Dendritic cell treated with granulocyte-macrophage colony-stimulating factor and Interleukin-4, amounts not matched to agents 40 ng/mL and 50 ng/mL, for 4 days (primary cell): ENCODE measurements around the gene VPS45.

Source experiments
- H3K27ac Mint-ChIP-seq: one replicate; pipeline ENCODE4 v1.8.0; 2022; ENCODE audit warnings: mild to moderate bottlenecking, mixed read lengths
- H3K27me3 Mint-ChIP-seq: one replicate; pipeline ENCODE4 v1.8.0; 2022; ENCODE audit warnings: mild to moderate bottlenecking, mixed read lengths
- H3K36me3 Mint-ChIP-seq: one replicate; pipeline ENCODE4 v1.8.0; 2022; ENCODE audit warnings: low read depth, mixed read lengths
- H3K4me1 Mint-ChIP-seq: one replicate; pipeline ENCODE4 v1.8.0; 2022; ENCODE audit warnings: low read depth, mixed read lengths
- H3K4me3 Mint-ChIP-seq: one replicate; pipeline ENCODE4 v1.8.0; 2022; ENCODE audit warnings: mild to moderate bottlenecking, moderate library complexity, mixed read lengths
- H3K9me3 Mint-ChIP-seq: one replicate; pipeline ENCODE4 v1.8.0; 2022; ENCODE audit warnings: mixed read lengths
- intact Hi-C: fragments of 100-400 bp; cut with micrococcal nuclease; formaldehyde crosslinking; loops from one replicate; pipeline ENCODE4 v1.15.0; 2022

The VPS45 gene

DNA sequence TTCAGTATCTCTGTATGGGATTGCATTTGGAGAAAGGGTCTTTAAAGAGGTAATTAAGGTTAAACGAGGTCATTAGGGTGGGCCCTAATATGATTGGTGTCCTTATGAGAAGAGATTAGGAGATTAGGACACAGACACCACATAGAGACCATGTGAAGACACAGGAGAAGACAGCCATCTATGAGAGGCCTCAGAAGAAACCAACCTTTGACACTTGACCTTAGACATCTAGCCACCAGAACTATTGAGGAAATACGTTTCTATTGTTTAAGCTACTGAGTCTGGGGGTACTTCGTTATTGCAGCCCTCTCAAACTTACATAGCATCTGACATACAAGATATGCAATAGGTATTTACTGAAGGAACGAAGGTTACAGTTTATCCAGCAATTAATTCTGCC is 7.3 kb upstream of the VPS45 start:
- H3K4me3 Mint-ChIP-seq = no peak overlapping the region
- intact Hi-C loops = no loop called here
- no peaks in the 10 kb centered on the region for H3K9me3 Mint-ChIP-seq
- peaks cover 5% of the 10 kb centered on the region for H3K4me1 Mint-ChIP-seq
- no peak overlapping the region for H3K27ac Mint-ChIP-seq
- peaks cover 12% of the 10 kb centered on the region for H3K27me3 Mint-ChIP-seq
- H3K36me3 Mint-ChIP-seq = peaks cover 6% of the 10 kb centered on the region

DNA sequence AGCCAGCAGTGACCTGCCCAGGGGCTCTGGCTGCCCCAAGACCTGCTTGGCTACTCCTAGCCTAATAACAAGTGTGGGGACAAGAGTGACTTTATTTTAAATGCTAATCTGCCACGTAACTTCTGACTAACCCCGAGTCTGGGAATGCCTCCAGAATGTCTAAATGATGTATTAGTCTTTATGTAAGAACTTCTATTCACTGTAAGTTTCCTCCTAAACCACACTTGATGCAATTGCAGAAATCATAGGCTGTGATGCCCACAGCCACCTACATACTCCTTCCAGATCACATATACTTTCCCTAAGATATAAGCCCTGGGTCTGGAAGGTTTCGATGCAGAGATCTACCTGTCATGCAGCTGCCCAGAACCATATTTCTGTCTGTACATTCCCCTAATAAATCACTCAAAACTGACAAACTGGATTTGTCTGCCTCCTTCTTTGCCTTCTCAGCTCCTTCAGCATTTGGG is 5.9 kb upstream of the VPS45 start:
- Mint-ChIP-seq H3K9me3 (no peaks in the 10 kb centered on the region), H3K27me3 (peaks cover 12% of the 10 kb centered on the region), H3K36me3 (peaks cover 6% of the 10 kb centered on the region), H3K4me1 (peaks cover 5% of the 10 kb centered on the region), H3K27ac (no peak overlapping the region), H3K4me3 (no peak overlapping the region)
- intact Hi-C loops = no loop called here

DNA sequence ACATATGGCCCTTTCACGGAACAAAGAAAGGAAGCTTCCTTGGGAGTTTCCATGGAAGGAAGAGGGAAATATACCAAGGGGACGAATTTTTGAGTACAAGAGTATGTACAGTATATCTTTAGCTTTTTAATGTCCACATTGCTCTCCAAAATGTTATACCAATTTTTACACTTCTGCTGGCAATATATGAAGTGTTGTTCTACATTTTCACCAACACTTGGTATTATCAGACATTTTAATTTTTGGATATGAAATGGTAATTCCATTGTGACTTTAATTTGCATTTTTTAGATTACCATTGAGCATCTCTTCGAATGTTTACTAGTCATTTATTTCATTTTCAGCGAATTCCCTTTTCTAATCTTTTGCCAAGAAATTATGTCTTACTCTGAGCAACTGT is 5.5 kb upstream of the VPS45 start:
- H3K27me3 Mint-ChIP-seq = peaks cover 12% of the 10 kb centered on the region
- peaks cover 5% of the 10 kb centered on the region for H3K4me1 Mint-ChIP-seq
- intact Hi-C loops = no loop called here
- peaks cover 7% of the 10 kb centered on the region for H3K36me3 Mint-ChIP-seq
- no peaks in the 10 kb centered on the region for H3K9me3 Mint-ChIP-seq
- no peak overlapping the region for H3K4me3 Mint-ChIP-seq
- H3K27ac Mint-ChIP-seq = no peak overlapping the region

DNA sequence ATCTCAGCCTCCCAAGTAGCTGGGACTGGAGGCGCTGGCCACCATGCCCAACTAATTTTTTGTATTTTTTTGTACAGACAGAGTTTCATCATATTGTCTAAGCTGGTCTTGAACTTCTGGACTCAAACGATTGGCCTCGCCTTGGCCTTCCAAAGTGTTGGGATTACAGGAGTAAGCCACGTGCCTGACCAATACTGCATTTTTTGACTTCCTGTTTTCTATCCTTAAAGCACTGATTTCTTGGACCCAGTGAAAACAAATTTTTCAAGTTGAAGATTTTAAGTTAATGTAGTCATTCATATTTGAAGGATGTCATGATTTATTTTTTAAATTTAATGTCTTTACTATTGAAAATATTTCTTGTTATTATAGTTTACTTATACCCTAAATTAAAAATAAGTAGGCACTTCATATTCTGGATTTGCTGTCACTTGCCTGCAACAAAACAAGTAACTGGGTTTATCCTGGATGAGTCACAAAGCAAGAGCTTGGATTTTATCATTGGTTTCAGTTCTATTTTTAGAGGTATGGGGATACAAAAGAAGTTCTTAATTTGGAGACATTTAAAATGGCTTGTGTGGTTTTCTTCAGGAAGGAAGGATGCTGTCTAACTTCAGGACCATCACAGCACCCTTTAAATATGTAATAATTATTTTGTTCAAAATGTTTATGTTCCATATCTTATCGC is 2.2 kb upstream of the VPS45 start:
- H3K27me3 Mint-ChIP-seq = peaks cover 11% of the 10 kb centered on the region
- peaks cover 32% of the 10 kb centered on the region for H3K36me3 Mint-ChIP-seq
- H3K4me3 Mint-ChIP-seq = no peak overlapping the region
- no peaks in the 10 kb centered on the region for H3K9me3 Mint-ChIP-seq
- no peak overlapping the region for H3K27ac Mint-ChIP-seq
- intact Hi-C loops = no loop called here
- H3K4me1 Mint-ChIP-seq = peaks cover 28% of the 10 kb centered on the region

DNA sequence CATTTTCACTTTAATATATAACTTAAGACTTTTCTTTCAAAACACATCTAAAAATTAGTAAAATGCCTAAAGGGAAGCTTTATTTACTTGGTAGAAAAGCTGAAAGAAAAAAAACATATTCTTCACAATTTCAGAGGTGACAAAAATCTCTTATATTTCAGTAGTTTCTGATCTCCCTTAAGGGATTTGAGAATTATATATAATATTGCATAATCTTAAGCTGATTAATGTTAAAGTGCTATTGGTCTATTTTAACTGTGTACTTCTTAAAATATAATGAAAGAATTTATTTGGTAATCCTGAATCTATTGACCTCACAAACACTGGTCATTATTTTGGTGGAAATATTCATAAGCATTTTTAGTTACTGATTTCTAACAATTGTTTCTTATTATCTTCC is 1.2 kb upstream of the VPS45 start:
- H3K27me3 Mint-ChIP-seq = peaks cover 10% of the 10 kb centered on the region
- peaks cover 37% of the 10 kb centered on the region for H3K36me3 Mint-ChIP-seq
- no peaks in the 10 kb centered on the region for H3K9me3 Mint-ChIP-seq
- H3K4me1 Mint-ChIP-seq = peaks cover 29% of the 10 kb centered on the region
- peak overlapping the region; percentile 86 for H3K4me3 Mint-ChIP-seq
- peak overlapping the region; percentile 98 for H3K27ac Mint-ChIP-seq
- intact Hi-C loops = no loop called here

DNA sequence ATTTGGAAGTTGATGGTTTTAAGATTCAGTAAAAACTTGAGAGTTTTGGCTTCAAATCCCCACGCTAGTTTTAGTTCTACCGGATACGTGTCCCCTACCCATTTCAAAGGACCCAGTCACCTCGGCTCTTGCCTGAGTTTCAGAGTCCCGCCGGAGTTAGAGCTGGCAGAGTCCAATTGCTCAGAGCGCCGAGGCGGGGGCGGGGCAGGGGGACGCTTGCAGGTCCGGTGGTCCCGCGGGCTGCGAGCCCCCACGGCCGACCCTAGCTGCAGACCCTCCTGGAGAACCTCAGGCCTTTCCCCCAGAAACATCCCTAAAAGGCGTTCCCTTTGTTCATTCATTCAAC is 765 bp upstream of the VPS45 start:
- Mint-ChIP-seq H3K4me3 (peak overlapping the region; percentile 86), H3K36me3 (peaks cover 41% of the 10 kb centered on the region), H3K27me3 (peaks cover 6% of the 10 kb centered on the region), H3K4me1 (peaks cover 29% of the 10 kb centered on the region), H3K9me3 (no peaks in the 10 kb centered on the region), H3K27ac (peak overlapping the region; percentile 98)
- intact Hi-C loops = no loop called here

DNA sequence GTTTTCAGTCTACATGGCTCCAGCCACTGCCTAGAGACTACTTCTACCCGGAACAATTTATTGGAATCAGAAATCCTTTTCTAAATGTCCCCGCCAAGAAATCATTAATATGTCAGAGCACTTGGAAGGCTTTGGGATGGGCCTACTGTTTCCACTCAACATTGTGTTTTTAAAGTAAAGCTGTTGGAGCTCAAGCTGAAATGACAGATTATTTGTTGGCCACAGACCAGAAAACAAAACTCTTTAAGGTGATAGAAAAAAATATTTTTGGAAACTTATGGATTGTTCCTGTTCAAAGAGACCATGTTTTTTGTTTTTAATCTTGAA is 496 bp downstream of the VPS45 start:
- Mint-ChIP-seq H3K4me3 (peak overlapping the region; percentile 86), H3K9me3 (no peaks in the 10 kb centered on the region), H3K27me3 (no peaks in the 10 kb centered on the region), H3K36me3 (peaks cover 54% of the 10 kb centered on the region), H3K4me1 (peaks cover 29% of the 10 kb centered on the region), H3K27ac (peak overlapping the region; percentile 98)
- intact Hi-C loops = no loop called here

DNA sequence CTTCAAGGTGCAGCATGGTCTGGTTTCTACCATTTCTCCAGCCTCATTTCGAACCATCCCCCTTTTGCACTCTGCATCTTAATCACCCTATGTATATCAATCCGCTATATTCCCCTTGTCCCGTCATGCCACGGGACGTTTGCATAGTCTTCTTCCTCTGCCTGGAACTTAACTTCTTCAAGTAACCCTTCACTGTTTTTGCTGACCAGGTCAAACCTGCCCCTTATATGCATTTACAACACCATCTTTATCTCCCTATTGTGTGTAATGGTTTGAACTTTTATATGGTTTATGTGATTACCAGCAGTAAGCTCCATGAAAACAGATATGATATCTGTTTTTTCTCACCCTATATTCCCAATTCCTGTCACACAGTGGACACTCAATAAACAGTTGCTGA is 2.3 kb downstream of the VPS45 start:
- Mint-ChIP-seq H3K27ac (no peak overlapping the region), H3K27me3 (no peaks in the 10 kb centered on the region), H3K4me1 (peaks cover 23% of the 10 kb centered on the region), H3K9me3 (no peaks in the 10 kb centered on the region), H3K36me3 (peaks cover 60% of the 10 kb centered on the region), H3K4me3 (no peak overlapping the region)
- intact Hi-C loops = loop anchor here (10.0 kb wide), 1 partner anchor 155 kb away; no protein-coding TSS in a partner anchor

DNA sequence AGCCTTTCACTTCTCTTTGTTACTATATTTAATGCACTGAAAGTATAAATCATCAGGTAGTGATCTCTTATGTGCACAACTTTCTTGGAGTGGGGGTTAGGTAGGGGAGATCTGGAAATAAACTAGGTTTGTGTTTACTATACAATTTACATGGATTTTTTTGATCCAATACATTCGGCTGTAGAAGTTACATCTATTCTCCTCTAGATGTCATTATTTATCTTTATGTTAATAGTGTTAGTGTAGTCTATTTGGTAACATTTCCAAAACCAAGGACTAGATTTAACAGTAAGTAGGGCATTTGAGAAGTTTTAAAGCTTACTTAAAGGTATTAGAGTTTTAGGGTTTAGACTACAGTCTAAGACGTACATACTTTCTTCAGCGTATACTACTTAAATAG is 5.4 kb downstream of the VPS45 start:
- intact Hi-C loops = loop anchor here (1.0 to 10.0 kb wide), 3 partner anchors 96 to 152 kb away; no protein-coding TSS in a partner anchor
- no peaks in the 10 kb centered on the region for H3K9me3 Mint-ChIP-seq
- H3K27me3 Mint-ChIP-seq = no peaks in the 10 kb centered on the region
- H3K27ac Mint-ChIP-seq = no peak overlapping the region
- peaks cover 23% of the 10 kb centered on the region for H3K4me1 Mint-ChIP-seq
- peaks cover 74% of the 10 kb centered on the region for H3K36me3 Mint-ChIP-seq
- no peak overlapping the region for H3K4me3 Mint-ChIP-seq

DNA sequence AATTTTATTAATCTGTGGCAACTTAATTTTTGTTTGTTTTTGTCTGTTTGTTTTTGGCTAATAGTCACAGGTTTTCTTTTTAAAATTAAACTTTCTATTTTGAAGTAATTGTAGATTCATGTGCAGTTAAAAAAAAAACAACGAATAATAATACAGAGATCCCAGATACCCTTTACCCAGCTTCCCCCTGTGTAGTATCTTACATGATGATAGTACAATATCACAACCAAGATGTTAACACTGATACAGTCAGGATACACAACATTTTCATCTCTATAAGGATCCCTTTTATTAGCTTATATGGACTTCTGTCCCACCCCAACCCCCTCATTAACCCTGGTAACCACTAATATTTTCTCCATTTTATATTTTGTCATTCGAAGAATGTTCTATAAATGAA is 5.9 kb downstream of the VPS45 start:
- Mint-ChIP-seq H3K9me3 (no peaks in the 10 kb centered on the region), H3K27me3 (no peaks in the 10 kb centered on the region), H3K4me3 (no peak overlapping the region), H3K36me3 (peaks cover 80% of the 10 kb centered on the region), H3K27ac (no peak overlapping the region), H3K4me1 (peaks cover 17% of the 10 kb centered on the region)
- intact Hi-C loops = loop anchor here (1.0 to 10.0 kb wide), 3 partner anchors 96 to 151 kb away; no protein-coding TSS in a partner anchor

DNA sequence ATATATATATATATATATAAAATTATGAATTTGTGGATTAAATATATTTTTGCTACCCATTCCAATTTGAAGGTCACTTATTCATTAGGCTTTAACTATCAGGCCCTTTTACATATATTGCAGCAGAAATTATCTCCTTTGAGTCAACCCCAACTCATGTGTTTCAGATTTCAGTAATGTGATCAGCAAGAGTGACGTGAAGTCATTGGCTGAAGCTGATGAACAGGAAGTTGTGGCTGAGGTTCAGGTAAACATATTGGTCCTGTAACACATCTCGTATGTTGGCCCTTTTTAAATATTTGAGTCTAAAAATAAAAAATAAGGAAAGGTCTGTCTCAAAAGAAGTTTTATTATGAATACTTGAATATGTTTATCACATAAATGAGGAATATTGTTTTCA is 8.5 kb downstream of the VPS45 start:
- no peaks in the 10 kb centered on the region for H3K9me3 Mint-ChIP-seq
- no peak overlapping the region for H3K27ac Mint-ChIP-seq
- H3K4me1 Mint-ChIP-seq = no peaks in the 10 kb centered on the region
- H3K4me3 Mint-ChIP-seq = no peak overlapping the region
- H3K27me3 Mint-ChIP-seq = no peaks in the 10 kb centered on the region
- H3K36me3 Mint-ChIP-seq = peaks cover 85% of the 10 kb centered on the region
- intact Hi-C loops = loop anchor here (10.0 kb wide), 1 partner anchor 149 kb away; no protein-coding TSS in a partner anchor

DNA sequence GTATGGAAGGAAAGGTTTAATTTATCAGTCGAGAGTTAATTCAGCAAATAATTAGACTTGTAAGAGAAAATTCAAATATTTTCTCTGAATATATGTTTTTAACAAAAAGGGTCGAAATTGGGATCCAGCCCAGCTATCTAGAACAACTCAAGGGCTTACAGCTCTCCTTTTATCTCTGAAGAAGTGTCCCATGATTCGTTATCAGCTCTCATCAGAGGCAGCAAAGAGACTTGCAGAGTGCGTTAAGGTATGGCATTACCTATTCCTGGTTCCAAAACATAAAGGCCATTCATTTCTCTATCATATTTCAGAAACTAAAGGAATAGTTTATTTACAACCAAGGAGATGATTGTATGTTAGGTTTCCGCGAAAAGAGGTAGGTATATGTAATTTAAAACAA is 9.4 kb downstream of the VPS45 start:
- intact Hi-C loops = loop anchor here (10.0 kb wide), 1 partner anchor 148 kb away; no protein-coding TSS in a partner anchor
- Mint-ChIP-seq H3K9me3 (no peaks in the 10 kb centered on the region), H3K27ac (no peak overlapping the region), H3K27me3 (no peaks in the 10 kb centered on the region), H3K36me3 (peaks cover 87% of the 10 kb centered on the region), H3K4me1 (no peaks in the 10 kb centered on the region), H3K4me3 (no peak overlapping the region)

DNA sequence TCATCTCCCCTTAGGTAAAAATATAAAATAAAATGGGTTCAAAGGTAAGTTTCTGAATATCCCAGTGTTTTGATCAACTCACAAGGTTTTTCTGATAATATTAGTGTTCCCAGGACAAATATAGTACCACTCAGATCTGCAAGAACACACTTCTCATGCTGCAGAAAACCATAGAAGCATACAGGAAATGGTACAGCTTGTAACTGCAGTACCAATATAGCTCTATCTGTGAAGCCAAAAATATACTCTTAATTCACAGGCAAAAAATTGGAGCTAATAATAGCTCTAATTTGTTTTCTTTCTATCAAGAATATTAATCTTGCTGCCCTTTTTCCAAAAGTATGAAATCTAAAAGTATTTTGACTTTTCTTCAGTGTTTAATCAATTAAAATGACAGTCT is 13.2 kb downstream of the VPS45 start:
- H3K4me1 Mint-ChIP-seq = no peaks in the 10 kb centered on the region
- H3K27ac Mint-ChIP-seq = no peak overlapping the region
- H3K27me3 Mint-ChIP-seq = no peaks in the 10 kb centered on the region
- H3K9me3 Mint-ChIP-seq = no peaks in the 10 kb centered on the region
- H3K36me3 Mint-ChIP-seq = peaks cover 96% of the 10 kb centered on the region
- intact Hi-C loops = no loop called here
- no peak overlapping the region for H3K4me3 Mint-ChIP-seq

DNA sequence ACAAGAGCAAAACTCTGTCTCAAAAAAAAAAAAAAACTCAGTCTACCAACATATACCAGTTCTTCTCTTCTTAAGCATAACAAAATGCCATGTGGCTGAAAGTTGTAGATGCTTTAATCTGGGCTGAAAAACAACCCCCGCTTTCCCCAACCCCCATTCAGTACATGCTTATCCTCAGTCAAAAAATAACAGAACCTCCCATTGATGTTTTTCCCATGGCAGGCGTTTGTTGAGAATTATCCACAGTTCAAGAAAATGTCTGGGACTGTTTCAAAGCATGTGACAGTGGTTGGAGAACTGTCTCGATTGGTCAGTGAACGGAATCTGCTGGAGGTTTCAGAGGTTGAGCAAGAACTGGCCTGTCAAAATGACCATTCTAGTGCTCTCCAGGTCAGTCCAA is 14.9 kb downstream of the VPS45 start:
- H3K27me3 Mint-ChIP-seq = no peaks in the 10 kb centered on the region
- H3K36me3 Mint-ChIP-seq = peaks cover 91% of the 10 kb centered on the region
- H3K4me1 Mint-ChIP-seq = no peaks in the 10 kb centered on the region
- no peak overlapping the region for H3K27ac Mint-ChIP-seq
- H3K4me3 Mint-ChIP-seq = no peak overlapping the region
- H3K9me3 Mint-ChIP-seq = no peaks in the 10 kb centered on the region
- intact Hi-C loops = no loop called here

DNA sequence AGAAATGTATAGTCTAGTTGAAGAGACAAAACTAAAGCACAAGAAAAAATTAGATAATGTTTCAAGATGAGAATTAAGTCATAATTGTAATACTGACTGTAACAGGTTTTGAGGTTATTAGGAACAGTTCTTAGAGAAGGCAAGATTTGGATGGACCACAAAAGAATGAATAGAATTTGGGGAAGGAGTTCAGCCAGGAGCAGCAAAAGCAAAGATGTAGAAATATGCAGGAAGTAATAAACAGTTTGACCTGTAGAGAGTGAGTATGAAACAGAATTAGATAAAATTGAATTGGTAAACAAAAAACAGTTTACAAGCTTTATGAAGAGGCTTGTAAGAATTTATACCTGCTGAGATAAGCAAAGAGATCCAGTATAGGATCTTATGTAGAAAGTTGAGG is 16.3 kb downstream of the VPS45 start:
- Mint-ChIP-seq H3K36me3 (peaks cover 87% of the 10 kb centered on the region), H3K9me3 (no peaks in the 10 kb centered on the region), H3K4me1 (peaks cover 5% of the 10 kb centered on the region), H3K27me3 (no peaks in the 10 kb centered on the region), H3K27ac (no peak overlapping the region), H3K4me3 (no peak overlapping the region)
- intact Hi-C loops = no loop called here
